DMS53 treated with DMSO at 0.1 percent for 48 hours (cell line): ENCODE measurements around the gene TCF12.
"Not testable (repeated sequence)": the region's sequence is repeated elsewhere in the genome, so short reads cannot be mapped to it uniquely, and the experiment has no call there.

Experiments used
- DNase-seq: peaks from one replicate; lab custom pipeline; 2025; ENCODE audit not compliant: unreplicated experiment; lab: John Stamatoyannopoulos, UW

Gene TCF12

GRCh38 chr15:57133127-57133968, 214.9 kb downstream of the TCF12 start:
- no peak for DNase-seq

DNA sequence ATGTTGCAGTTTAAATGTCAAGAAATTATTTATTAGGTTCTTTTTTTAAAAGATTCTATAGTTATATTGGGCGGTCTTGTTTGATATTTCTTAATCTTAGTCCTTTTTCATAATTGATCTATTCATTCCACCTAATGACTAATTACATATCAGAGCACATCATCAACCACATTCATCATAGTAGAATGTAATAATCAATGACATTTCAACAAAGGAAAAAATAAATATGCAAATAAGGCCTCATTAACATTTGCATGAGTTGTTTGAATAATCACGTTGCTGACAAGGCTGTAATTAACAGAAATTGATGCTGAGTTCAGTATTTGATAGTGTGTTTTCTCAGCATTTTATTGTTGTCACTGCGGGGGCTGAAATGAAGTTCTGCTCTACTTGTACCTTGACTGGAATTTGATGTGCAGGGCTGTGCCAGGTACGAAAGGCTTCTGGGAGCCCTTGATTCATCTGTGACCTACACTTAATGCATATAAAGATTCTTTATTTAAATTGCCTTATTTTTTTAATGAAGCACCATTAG, 215.7 kb downstream of the TCF12 start:
- no peak for DNase-seq

GRCh38 chr15:57134851-57135250, 216.4 kb downstream of the TCF12 start:
- no peak for DNase-seq

DNA sequence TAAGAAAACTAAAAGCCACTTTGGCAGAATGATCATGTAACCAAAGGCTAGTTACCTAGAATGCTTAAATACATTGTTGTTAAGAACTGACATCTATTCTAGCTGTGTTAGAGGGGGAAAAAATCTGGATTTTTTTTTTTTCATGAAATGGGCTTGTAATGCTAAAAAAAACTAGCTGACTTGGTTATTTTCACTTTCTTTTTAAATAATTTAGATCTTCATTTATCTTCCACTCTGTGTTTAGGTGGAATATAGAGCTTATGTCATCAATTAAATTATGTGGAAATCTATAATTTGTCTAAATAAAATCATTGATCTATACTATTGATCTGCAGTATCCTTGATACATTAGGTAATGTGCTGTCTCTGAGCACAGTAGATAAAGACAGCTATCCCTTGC, 217.4 kb downstream of the TCF12 start:
- DNase-seq, result no peak

- peak; percentile 35 for DNase-seq
These were observed 219.9 kb downstream of the TCF12 start for GRCh38 chr15:57138349-57138788.

GRCh38 chr15:57143511-57144078, 225.2 kb downstream of the TCF12 start:
- DNase-seq, result no peak

DNA sequence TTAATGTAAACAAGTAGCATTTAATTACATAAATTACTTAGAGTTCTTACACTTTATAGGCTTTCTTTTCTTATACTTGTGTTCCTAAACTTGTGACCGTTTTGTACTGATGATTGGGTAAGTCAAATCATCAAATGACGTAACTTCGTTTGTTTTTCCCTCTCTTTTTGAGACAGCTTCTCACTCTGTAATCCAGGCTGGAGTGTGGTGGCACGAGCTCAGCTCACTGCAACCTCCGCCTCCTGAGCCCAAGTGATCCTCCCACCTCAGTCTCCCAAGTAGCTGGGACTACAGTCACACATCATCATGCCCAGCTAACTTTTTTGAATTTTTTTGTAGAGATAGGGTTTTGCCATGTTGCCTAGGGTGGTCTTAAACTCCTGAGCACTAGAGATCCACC, 226.0 kb downstream of the TCF12 start:
- no peak for DNase-seq

GRCh38 chr15:57146506-57147201, 228.2 kb downstream of the TCF12 start:
- peak; percentile 43 for DNase-seq

DNA sequence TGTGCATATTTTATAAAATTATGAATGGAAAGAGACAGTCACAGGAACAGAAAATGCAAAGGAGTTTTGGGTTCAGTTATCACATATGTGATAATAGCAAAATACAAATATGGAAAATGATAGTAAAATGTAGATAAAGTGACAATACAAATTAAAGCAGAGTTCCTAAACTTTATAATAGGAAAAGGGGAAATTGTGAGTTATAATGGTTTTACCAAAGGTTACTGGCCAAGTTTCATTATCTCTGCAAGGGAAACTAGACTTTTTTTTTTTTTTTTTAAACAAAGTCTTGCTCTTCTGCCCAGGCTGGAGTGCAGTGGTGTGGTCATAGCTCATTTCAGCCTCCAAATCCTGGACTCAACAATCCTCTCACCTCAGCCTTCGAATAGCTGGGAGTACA, 229.2 kb downstream of the TCF12 start:
- DNase-seq, result no peak

GRCh38 chr15:57148262-57148661, 229.8 kb downstream of the TCF12 start:
- no peak for DNase-seq

GRCh38 chr15:57149196-57149595, 230.8 kb downstream of the TCF12 start:
- DNase-seq, result no peak

GRCh38 chr15:57150066-57150865, 231.8 kb downstream of the TCF12 start:
- DNase-seq, result no peak

GRCh38 chr15:57150866-57151203, 232.4 kb downstream of the TCF12 start:
- not testable (repeated sequence) for DNase-seq

DNA sequence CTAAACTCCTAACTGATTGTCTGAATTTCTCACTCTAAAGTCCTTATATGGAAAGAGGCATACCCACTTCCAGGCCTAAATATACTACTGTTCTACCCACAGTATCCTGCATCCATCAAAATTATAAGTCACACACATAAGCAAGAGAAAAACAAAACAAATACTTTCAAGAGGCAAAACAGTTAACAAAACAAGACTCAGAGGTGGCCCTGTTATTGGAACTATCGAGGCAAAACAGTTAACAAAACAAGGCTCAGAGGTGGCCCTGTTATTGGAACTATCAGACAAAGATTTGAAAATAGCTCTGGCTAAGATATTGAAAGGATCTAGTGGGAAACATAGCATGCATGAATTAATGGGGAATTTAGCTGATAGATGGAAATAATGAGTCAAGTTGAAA, 233.7 kb downstream of the TCF12 start:
- DNase-seq, result no peak

DNA sequence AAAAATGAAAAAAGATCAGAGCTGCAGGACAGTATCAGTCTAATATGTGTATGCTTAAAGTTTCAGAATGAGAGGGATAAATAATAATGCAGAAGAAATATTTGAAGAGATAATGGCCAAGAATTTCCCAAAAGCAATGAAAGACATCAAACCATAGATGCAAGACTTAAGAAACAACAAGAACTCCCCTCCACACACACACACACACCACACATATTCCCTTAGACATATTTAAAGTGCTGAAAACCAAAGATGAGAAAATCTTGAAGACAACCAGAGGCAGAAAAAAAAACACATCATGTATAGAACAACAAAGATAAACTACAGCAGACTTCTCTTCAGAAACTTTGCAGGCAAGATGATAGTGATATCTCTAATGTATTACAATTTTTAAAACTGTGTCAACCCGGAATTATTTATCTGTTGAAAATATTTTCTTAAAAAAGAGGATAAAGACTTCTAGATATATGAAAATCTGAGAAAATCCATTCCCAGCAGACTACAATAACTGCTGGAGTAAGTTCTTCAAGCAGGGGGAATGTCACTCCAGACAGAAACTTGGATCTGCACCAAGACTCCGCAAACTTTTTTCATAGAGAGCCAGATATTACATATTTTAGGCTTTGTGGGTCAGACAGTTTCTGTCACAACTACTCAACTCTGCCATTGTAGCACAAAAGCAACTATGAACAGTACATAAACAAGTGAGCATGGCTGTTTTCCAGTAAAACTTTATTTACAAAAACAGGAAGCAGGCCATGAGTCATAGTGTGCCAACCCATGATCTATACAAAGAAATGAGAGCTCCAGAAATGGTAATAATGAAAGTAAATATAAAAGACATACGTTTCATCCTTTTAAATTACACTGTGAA, 234.5 kb downstream of the TCF12 start:
- no peak for DNase-seq

- DNase-seq, result no peak
These were observed 237.9 kb downstream of the TCF12 start for GRCh38 chr15:57156210-57156884.

GRCh38 chr15:57158589-57158988, 240.1 kb downstream of the TCF12 start:
- peak; percentile 35 for DNase-seq

DNA sequence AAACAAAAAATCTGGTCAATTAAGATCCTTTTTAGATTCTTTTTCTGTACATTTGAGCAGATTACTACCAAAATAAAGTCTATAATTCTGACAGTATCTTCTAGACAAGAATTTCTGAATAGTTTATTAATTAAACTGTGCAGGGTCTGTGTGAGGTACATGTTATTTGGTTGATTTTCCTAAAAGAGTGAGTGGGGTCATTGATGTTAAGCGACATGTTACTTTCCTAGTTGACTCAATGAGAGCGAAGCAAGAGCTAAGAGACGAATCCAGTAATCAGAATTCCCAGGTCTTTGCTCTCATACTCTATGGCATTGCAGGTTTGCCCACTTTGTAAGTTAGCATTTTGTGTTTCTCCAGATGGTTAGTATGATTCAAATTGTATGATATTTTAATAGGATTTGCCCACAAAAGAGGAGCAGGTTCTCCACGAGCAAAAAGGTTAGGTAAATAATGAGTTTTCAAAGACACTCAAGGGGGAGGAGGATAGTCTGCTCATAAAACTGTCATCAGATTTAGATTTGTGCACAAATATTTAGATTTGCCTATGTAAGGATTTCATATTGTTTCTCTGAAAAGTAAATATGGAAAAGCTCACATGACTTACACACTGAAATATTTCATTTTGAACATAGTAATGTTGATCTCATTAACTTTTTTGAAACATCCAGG, 240.7 kb downstream of the TCF12 start:
- peak; percentile 10 for DNase-seq

GRCh38 chr15:57159767-57160166, 241.3 kb downstream of the TCF12 start:
- DNase-seq, result no peak
